ENCODE data around the gene RPS21.
A peak's percentile ranks its signal among the peaks of the same experiment; 100 is the strongest.
"Not testable (repeated sequence)": the region's sequence is repeated elsewhere in the genome, so short reads cannot be mapped to it uniquely, and the experiment has no call there.

Gene RPS21

DNA sequence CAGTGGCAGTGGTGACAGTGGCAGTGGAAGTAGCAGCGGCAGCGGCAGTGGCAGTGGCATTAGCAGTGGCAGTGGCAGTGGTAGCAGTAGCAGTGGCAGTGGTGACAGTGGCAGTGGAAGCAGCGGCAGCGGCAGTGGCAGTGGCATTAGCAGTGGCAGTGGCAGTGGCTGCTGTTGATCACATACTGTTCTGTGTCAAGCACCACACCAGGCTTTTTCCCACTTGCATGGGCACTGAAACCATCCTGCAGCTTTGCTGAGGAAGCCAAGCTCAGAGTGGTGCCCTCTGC, 39.1 kb downstream of the RPS21 start:
- not testable (repeated sequence) for DNase-seq (ENCODE audit: low spot score)

DNA sequence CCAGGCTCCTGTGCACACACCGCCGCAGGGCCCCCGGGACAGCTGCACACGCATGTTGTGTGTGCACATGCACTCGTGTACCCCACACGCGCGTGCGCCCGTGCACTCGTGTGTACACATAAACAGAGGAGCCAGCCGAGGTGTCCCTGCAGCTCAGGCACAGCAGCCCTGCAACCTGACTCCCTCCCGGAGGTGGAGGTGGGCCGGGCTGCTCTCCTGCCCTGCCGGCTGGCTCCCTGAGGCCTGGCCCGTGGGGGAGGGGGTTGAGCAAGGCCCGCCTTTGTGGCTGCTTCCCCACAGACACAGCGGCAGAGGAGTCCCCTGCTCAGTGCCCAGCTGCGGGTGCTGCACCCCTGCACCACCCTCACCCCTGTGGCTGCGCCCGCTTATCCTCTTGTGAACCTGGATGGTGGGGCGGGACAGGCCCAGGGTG, 39.8 kb downstream of the RPS21 start:
- DNase-seq (ENCODE audit: low spot score), result no peak

DNA sequence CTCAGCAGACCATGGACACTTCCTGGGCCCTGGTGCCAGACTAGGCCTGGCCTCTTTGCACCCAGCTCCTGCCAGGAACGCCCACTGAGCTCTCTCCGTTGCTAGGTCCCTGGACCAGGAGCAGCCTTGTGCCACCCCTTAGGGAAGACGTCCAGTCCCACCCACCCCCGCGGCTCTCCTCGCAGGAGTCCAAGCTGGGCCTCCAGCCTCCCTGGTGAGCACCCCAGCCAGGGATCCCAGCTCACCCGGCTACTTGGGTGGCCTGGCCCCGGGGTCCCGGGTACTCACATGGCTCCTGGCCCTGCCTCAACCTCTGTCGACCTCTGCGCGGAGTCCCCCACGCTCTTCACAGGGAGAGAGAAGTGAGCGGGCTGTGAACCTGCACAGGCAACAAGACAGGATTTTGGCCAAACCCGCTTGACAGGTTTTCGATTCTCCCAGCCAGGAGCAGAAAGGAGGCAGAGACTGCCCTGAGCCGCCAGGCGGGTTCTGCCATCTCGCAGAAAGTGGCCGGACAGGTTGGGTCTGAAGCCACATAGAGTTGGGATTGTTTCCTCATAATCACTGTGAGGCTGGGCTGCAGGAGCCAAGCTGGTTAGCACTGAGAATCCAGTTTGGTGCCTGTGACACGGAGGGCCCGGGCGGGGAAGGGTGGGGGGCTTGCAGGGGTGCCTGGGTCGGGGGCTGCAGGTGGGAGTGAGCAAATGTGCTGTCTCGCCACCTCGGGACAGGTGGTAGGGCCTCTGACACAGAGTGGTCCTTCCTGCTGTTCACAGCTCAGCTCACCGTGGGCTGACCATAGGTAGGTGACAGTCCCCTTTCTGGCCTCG, 40.5 kb downstream of the RPS21 start, which contains the start of gene RBBP8NL:
Gene RBBP8NL (minus strand): TSS at position 368 of the 830 bp plus-strand sequence. CDS start 7,892 bp downstream, outside the sequence.
- DNase-seq (ENCODE audit: low spot score), result peak; percentile 66

- no peak for DNase-seq (ENCODE audit: low spot score)
Measured at GRCh38 chr20:62428002-62428372, 41.1 kb downstream of the RPS21 start.

DNA sequence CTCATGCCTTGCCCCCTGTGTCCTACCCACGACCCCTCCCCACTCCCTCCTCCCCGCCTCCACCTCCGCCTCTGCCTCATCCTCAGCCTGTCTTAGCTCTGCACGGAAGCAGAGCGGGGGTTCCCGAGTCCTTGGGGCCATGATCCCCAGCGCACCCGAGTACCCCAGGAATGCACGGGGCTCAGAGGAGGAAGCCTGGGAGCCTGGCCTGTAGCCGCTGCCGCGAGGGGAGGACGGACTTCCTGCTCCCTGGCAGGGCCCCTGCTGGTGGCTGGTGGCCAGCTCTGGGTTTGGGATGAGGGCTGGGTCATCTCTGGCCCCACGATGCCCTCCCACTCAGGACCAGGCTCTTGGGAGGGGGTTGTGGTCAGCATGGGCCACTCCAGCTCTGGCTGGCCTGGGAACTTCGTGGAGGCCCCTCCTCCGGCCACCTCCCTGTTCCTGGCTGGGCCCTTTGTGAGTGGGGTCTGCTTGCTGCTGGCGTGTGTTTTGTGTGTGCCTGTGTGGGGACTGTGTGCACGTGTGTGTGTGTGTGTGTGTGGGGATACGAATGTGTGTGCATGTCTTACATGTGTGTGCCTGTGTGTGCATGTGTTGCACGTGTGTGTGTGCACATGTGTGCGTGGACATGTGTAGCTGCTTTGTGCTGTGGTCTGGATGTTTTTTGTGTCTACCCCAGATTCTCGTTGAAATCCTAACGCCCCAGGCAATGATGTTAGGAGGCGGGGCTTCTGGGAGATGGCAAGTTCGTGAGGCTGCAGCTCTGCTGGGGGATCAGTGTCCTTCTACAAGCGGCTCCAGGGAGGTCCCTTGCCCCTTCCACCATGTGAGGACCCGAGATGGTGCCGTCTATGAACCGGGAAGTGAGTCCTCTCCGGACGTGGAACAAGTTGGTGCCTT, 41.7 kb downstream of the RPS21 start:
- DNase-seq (ENCODE audit: low spot score), result no peak

GRCh38 chr20:62429455-62430310, 42.8 kb downstream of the RPS21 start:
- no peak for DNase-seq (ENCODE audit: low spot score)

DNA sequence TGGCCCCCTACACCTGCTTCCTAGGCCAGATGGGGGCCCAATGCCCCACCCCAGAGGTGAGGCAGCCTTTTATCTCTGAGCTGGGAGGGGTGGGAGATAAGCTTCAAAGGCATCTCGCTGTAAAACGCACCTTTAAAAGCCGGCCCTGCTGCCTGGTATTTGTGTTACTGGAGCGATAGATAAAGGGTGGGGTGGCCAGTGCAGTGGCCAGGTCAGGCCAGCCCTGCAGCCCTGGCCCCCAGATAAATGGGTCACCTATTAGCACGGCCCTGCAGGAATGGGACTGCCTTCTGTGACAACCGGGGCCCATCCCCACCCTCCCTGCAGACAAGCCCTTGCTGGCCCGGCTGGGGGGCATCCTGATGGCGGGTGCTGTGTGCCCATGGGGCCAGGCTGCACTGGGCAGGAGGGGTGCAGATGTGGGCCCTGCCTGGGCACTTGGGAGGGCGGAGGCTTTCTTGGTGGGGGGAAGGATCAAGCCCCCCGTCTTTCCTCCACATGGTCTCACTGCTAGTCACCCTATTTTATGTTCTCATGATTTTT, 43.5 kb downstream of the RPS21 start:
- DNase-seq (ENCODE audit: low spot score), result no peak

- no peak for DNase-seq (ENCODE audit: low spot score)
Measured at GRCh38 chr20:62430866-62431447, 44.1 kb downstream of the RPS21 start.

DNA sequence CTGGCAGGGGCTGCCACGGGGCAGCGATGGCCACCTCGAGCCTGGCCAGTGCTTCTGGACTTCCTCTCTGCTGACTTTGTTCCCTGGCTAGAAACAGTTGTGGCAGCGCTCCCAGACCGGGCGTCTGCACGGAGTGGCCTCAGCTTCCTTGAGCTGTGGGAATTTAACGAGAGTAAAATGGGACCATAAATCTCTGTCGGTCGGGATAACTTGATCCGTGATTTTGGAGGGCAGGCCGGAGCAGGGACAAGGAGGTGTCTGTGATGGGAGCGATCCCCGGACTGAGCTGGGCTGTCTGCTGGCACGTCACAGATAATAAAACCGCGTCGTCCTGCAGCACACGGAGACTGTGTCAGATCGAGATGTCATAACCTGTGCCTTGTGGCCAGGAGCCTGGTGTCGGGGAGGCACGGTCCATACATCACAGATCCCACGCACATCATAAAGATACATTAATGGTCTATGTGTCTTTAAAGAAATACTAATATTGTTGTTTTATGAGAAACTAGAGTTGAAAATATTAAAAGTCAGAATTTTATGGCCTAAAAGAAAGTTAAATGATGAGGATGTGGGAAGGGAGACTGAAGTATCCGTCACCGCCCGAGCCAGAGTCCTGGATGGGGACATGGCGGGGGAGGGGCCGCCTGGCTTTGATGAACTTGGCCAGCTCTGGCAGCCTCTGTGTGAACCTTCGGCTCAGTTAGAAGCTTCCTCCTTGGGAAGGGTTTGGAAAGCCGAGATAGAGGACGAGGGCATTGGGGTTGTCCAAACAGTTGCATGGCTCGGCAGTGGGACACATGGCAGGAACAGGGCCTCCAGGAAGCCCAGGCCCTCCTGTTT, 47.0 kb downstream of the RPS21 start:
- no peak for DNase-seq (ENCODE audit: low spot score)

DNA sequence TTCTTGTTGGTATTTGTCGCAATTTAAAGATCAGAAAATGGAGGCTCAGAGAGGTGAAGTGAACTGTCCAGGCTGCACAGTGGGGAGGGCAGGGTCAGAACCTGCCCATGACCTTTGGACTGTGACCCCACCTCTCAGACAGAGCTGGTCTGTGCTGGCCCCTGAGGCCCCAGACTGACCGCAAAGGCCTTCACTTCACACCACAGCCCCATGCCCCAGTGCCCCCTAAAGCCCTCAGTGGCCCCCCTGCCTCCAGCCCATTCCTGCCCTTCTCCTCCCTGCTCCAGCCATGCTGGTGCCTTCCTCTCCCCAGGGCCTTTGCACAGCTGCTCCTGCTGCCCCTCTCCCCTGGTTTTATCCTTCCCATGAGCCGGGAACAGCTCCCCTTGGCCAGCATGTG, 49.8 kb downstream of the RPS21 start:
- no peak for DNase-seq (ENCODE audit: low spot score)

GRCh38 chr20:62437496-62437895, 50.6 kb downstream of the RPS21 start:
- DNase-seq (ENCODE audit: low spot score), result no peak

DNA sequence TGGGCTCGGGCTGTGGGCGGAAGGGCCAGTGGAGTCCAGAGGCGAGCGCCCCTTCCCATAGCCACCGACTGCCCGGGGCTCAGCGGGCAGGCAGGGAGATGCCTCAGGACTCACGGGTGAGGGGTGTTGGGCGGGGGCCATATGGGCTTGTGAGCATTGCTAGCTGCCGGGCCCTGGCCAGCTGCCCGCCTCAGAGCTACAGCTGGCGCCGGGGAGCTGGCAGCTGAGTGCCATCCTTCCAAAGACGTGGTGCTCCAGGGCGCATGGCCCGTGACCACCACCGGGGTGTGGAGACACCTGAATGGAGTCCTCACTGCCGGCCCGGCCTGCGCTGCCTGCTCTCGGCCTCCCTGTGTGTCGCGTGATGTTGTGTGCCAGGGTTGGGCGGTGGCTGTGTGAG, 51.0 kb downstream of the RPS21 start:
- DNase-seq (ENCODE audit: low spot score), result no peak

Measured in kidney tubule cell (primary cell).